ENCODE data around the gene MYO5B. TPM values are rescaled to one million over a fixed set of nuclear protein-coding genes. Genes with fewer than 3 reads are reported as not detected.

Gene MYO5B
- total RNA-seq, 1 donor from 2014 or later, result 0.21 TPM

GRCh38 chr18:49910986-49911385 lies 284.0 kb downstream of the MYO5B start:
- no peak for TF ChIP-seq CTCF (IDR thresholded peaks at IDR 0.05)
- intact Hi-C loops (cut with DNase I), result no loop called here
- no peak overlapping the region for H3K27ac ChIP-seq
- H3K4me3 ChIP-seq, result no peak overlapping the region
- no peak for DNase-seq (ENCODE audit: low spot score in 2 of 2)
- H3K27me3 ChIP-seq, result no peaks in the 10 kb centered on the region
- peaks cover 3% of the 10 kb centered on the region in 2 donors for H3K36me3 ChIP-seq
- H3K4me1 ChIP-seq, result no peaks in the 10 kb centered on the region
- H3K9me3 ChIP-seq, result no peaks in the 10 kb centered on the region

DNA sequence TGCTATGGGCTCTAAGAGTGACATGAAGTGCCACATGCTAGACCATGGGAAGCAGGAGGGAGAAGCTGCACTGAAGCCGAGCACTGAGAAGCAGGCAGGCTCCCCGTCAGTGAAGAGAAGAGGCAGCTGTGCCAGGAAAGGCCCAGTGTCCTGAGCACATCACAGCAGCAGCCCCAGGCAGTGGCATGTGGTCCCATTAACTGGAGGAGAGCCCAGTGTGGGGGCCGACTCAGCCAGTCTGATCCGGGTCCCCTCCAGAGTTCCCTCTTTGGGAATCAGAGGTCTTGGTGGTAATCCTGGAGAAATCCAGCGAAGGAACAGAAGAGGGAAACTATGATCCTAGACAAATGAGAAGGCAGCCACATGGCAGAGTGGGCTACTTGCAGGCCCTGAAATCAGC lies 284.9 kb downstream of the MYO5B start:
- intact Hi-C loops (cut with DNase I), result no loop called here
- Histone ChIP-seq H3K27me3 (no peaks in the 10 kb centered on the region), H3K36me3 (peaks cover 3% of the 10 kb centered on the region in 2 donors), H3K27ac (no peak overlapping the region), H3K4me1 (no peaks in the 10 kb centered on the region), H3K9me3 (no peaks in the 10 kb centered on the region), H3K4me3 (no peak overlapping the region)
- DNase-seq (ENCODE audit: low spot score in 2 of 2), result no peak
- no peak for TF ChIP-seq CTCF (IDR thresholded peaks at IDR 0.05)

DNA sequence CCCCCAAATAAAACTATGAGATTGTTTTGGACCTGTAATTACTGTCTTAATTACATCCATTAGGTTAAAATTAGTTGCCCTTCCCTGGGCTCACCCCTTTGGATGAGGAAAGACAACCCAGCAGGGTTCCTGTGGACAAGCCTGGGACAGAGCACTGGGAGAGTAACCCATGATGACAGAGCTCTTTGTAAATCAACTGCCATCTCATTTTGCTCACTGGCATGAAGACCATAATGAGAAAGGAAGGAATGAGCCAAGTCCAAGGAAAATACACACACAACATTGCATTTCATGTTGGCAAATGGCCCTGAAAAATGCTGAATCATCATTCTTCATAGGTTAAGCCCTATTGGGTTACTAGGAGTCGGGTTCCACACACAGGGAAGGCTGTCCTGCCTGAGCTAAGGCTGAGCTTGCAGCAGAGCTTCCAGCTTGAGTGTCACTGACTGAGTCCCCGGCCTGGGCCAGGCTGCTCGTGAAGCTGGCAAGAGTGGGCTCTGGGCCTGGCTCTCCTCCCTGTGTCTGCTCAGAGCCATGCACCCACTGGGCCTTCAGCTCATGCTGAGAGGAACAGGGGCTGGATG lies 287.5 kb downstream of the MYO5B start:
- no peaks in the 10 kb centered on the region for H3K4me1 ChIP-seq
- H3K36me3 ChIP-seq, result peaks cover 3 to 6% of the 10 kb centered on the region in 2 donors
- no peaks in the 10 kb centered on the region for H3K27me3 ChIP-seq
- intact Hi-C loops (cut with DNase I), result no loop called here
- DNase-seq (ENCODE audit: low spot score in 2 of 2), result no peak
- no peak overlapping the region for H3K27ac ChIP-seq
- no peak for TF ChIP-seq CTCF (IDR thresholded peaks at IDR 0.05)
- H3K9me3 ChIP-seq, result no peaks in the 10 kb centered on the region
- no peak overlapping the region for H3K4me3 ChIP-seq

DNA sequence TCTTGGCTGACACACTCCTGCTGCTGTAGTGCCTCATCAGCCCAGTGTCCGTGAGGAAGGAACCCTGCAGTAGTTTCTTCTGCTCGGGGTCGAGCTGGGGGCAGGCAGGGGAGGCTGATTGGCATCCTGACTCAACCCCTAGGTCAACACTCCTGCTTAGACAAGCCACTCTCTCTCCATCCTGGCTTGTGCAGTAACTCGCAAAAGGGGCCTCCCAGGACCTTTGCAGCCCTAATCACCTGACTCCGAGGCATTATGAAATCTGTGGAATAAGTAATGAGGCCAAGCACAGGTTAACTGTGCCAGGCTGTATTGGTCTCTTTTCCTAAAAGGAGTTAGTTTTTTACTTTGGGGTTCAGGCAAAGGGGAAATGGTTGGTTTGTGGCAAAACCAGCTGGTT lies 289.2 kb downstream of the MYO5B start:
- TF ChIP-seq CTCF (IDR thresholded peaks at IDR 0.05), result no peak
- peaks cover 0 to 6% of the 10 kb centered on the region in 2 donors for H3K36me3 ChIP-seq

GRCh38 chr18:49904871-49905555 lies 289.9 kb downstream of the MYO5B start:
- no peak for DNase-seq (ENCODE audit: low spot score in 2 of 2)
- Histone ChIP-seq H3K4me3 (no peak overlapping the region), H3K27ac (no peak overlapping the region), H3K4me1 (no peaks in the 10 kb centered on the region), H3K9me3 (no peaks in the 10 kb centered on the region), H3K27me3 (no peaks in the 10 kb centered on the region), H3K36me3 (peaks cover 0 to 6% of the 10 kb centered on the region in 2 donors)
- no peak for TF ChIP-seq CTCF (IDR thresholded peaks at IDR 0.05)
- intact Hi-C loops (cut with DNase I), result no loop called here

More for the DNA sequence above, 289.2 kb downstream of the MYO5B start:
- Histone ChIP-seq H3K9me3 (no peaks in the 10 kb centered on the region), H3K4me3 (no peak overlapping the region), H3K27ac (no peak overlapping the region), H3K27me3 (no peaks in the 10 kb centered on the region), H3K4me1 (no peaks in the 10 kb centered on the region)
- DNase-seq (ENCODE audit: low spot score in 2 of 2), result no peak
- intact Hi-C loops (cut with DNase I), result no loop called here

All from ascending aorta (tissue), 2 donors.